K562 (cell line): Measurements from ENCODE around the gene ARHGAP23.
"Not testable (repeated sequence)": the region's sequence is repeated elsewhere in the genome, so short reads cannot be mapped to it uniquely, and the experiment has no call there.

Source experiments
- BCL6 ChIP-seq: fragments of 250-450 bp; sonication (Bioruptor Pico); IDR thresholded peaks from 2 replicates; pipeline ENCODE4 v1.4.0; 2020
- BMI1 ChIP-seq: fragments of 150-350 bp; IDR thresholded peaks from 2 replicates; pipeline ENCODE4 v1.6.1; 2014; ENCODE audit warnings: low read length
- NBN ChIP-seq: fragments of 450-650 bp; IDR thresholded peaks from 2 replicates; pipeline ENCODE4 v1.6.1; 2016; ENCODE audit warnings: low read depth, mild to moderate bottlenecking
- RFX1 ChIP-seq: fragments of 450-650 bp; IDR thresholded peaks from 2 replicates; pipeline ENCODE4 v1.6.1; 2016; ENCODE audit warnings: mild to moderate bottlenecking, moderate library complexity
- ZNF224 ChIP-seq: sonication (generic); formaldehyde crosslinking; IDR thresholded peaks from 2 replicates; pipeline ENCODE4 v1.8.0; 2022; ENCODE audit warnings: mild to moderate bottlenecking, missing genetic modification reagents
- ZNF263 ChIP-seq: sonication (generic); formaldehyde crosslinking; IDR thresholded peaks from 2 replicates; pipeline ENCODE4 v1.8.0; 2022; ENCODE audit warnings: mild to moderate bottlenecking, missing genetic modification reagents, borderline replicate concordance
- TF ChIP-seq, protein P1 (sequence below): fragments of 450-650 bp; formaldehyde crosslinking; IDR thresholded peaks from 2 replicates; pipeline ENCODE4 v1.4.0; 2022; ENCODE audit warnings: mild to moderate bottlenecking, moderate library complexity

DNA sequence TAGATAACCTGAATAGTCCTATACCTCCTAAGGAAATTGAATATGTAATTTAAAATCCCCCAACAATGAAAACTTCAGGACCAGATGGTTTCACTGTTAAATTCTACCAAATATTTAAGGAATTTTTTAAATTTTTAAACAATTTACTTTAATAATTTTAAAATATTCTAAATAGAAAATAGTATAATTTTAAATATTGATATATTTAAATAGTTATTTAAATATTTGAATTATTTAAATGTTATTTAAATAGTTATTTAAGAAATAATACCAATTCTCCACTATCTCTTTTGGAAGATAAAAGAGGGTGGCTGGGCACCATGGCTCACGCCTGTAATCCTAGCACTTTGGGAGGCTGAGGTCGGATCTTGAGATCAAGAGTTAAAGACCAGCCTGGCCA lies 73.5 kb downstream of the ARHGAP23 start:
- TF ChIP-seq ZNF263 (CRISPR knock-in tag); NBN; BCL6 (CRISPR knock-in tag); RFX1; BMI1; ZNF224 (CRISPR knock-in tag): not testable (repeated sequence)
- TF ChIP-seq, protein P1, sequence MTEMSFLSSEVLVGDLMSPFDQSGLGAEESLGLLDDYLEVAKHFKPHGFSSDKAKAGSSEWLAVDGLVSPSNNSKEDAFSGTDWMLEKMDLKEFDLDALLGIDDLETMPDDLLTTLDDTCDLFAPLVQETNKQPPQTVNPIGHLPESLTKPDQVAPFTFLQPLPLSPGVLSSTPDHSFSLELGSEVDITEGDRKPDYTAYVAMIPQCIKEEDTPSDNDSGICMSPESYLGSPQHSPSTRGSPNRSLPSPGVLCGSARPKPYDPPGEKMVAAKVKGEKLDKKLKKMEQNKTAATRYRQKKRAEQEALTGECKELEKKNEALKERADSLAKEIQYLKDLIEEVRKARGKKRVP (CRISPR knock-in tag) = not testable (repeated sequence)
